Mucosa of stomach (tissue), 1 donor: Measurements from ENCODE around the gene NKRF.
"Not testable (repeated sequence)": the region's sequence is repeated elsewhere in the genome, so short reads cannot be mapped to it uniquely, and the experiment has no call there.

Experiments used
- H3K27me3 ChIP-seq: one replicate; pipeline ENCODE4 v1.7.0; 2013; ENCODE audit warnings: mild to moderate bottlenecking, low read length; ENCODE audit not compliant: control insufficient read depth, insufficient read depth
- H3K36me3 ChIP-seq: one replicate; pipeline ENCODE4 v1.7.0; 2013; ENCODE audit warnings: low read length; ENCODE audit not compliant: control insufficient read depth, insufficient read depth
- H3K4me1 ChIP-seq: one replicate; pipeline ENCODE4 v1.7.0; 2013; ENCODE audit warnings: mild to moderate bottlenecking, low read length; ENCODE audit not compliant: control insufficient read depth, insufficient read depth
- H3K4me3 ChIP-seq: one replicate; pipeline ENCODE4 v1.7.0; 2013; ENCODE audit warnings: low read length
- H3K9ac ChIP-seq: one replicate; pipeline ENCODE4 v1.7.0; 2013; ENCODE audit warnings: mild to moderate bottlenecking, low read length, moderate library complexity
- H3K9me3 ChIP-seq: one replicate; pipeline ENCODE4 v1.7.0; 2013; ENCODE audit warnings: mild to moderate bottlenecking, low read length, moderate library complexity; ENCODE audit not compliant: control insufficient read depth
- donor health status: Pancreatic carcinoma.

Gene NKRF

GRCh38 chrX:119606280-119607017 is at the start of gene NKRF:
Gene NKRF, minus strand, starts transcription at chrX:119606424.
- H3K4me3 ChIP-seq: peak within 1 kb of the TSS; percentile 63
- peaks cover 11% of the 10 kb centered on the region for H3K4me1 ChIP-seq
- H3K9me3 ChIP-seq: no peaks in the 10 kb centered on the region
- H3K9ac ChIP-seq: peak within 1 kb of the TSS; percentile 77
- H3K36me3 ChIP-seq: no peaks in the 10 kb centered on the region
- no peaks in the 10 kb centered on the region for H3K27me3 ChIP-seq

GRCh38 chrX:119655125-119655524 is 48.9 kb upstream of the NKRF start:
- no peaks in the 10 kb centered on the region for H3K9me3 ChIP-seq
- H3K27me3 ChIP-seq: no peaks in the 10 kb centered on the region
- H3K36me3 ChIP-seq: no peaks in the 10 kb centered on the region
- H3K9ac ChIP-seq: no peak overlapping the region
- no peak overlapping the region for H3K4me3 ChIP-seq
- no peaks in the 10 kb centered on the region for H3K4me1 ChIP-seq

- Histone ChIP-seq H3K27me3 (no peaks in the 10 kb centered on the region), H3K9ac (no peak overlapping the region), H3K9me3 (no peaks in the 10 kb centered on the region), H3K4me1 (no peaks in the 10 kb centered on the region), H3K4me3 (no peak overlapping the region), H3K36me3 (no peaks in the 10 kb centered on the region)
Measured at GRCh38 chrX:119654112-119654531, 47.9 kb upstream of the NKRF start.

GRCh38 chrX:119648421-119648775 is 42.2 kb upstream of the NKRF start:
- H3K4me1 ChIP-seq: no peaks in the 10 kb centered on the region
- no peak overlapping the region for H3K9ac ChIP-seq
- H3K9me3 ChIP-seq: no peaks in the 10 kb centered on the region
- H3K4me3 ChIP-seq: no peak overlapping the region
- no peaks in the 10 kb centered on the region for H3K27me3 ChIP-seq
- no peaks in the 10 kb centered on the region for H3K36me3 ChIP-seq

GRCh38 chrX:119647552-119648420 is 41.6 kb upstream of the NKRF start:
- no peaks in the 10 kb centered on the region for H3K36me3 ChIP-seq
- no peaks in the 10 kb centered on the region for H3K4me1 ChIP-seq
- H3K4me3 ChIP-seq: no peak overlapping the region
- H3K27me3 ChIP-seq: no peaks in the 10 kb centered on the region
- no peak overlapping the region for H3K9ac ChIP-seq
- no peaks in the 10 kb centered on the region for H3K9me3 ChIP-seq

- no peaks in the 10 kb centered on the region for H3K4me1 ChIP-seq
- H3K36me3 ChIP-seq: no peaks in the 10 kb centered on the region
- H3K27me3 ChIP-seq: no peaks in the 10 kb centered on the region
Measured at GRCh38 chrX:119647089-119647488, 40.9 kb upstream of the NKRF start.

GRCh38 chrX:119646515-119646914 is 40.3 kb upstream of the NKRF start:
- Histone ChIP-seq H3K36me3 (no peaks in the 10 kb centered on the region), H3K9ac (no peak overlapping the region)

More at GRCh38 chrX:119647089-119647488, 40.9 kb upstream of the NKRF start:
- Histone ChIP-seq H3K9ac (no peak overlapping the region), H3K4me3 (no peak overlapping the region), H3K9me3 (no peaks in the 10 kb centered on the region)

GRCh38 chrX:119643696-119644095 is 37.5 kb upstream of the NKRF start:
- Histone ChIP-seq H3K4me3 (no peak overlapping the region), H3K36me3 (no peaks in the 10 kb centered on the region), H3K9ac (no peak overlapping the region), H3K4me1 (no peaks in the 10 kb centered on the region), H3K27me3 (no peaks in the 10 kb centered on the region), H3K9me3 (no peaks in the 10 kb centered on the region)

More at GRCh38 chrX:119646515-119646914, 40.3 kb upstream of the NKRF start:
- H3K27me3 ChIP-seq: no peaks in the 10 kb centered on the region
- H3K4me1 ChIP-seq: no peaks in the 10 kb centered on the region
- H3K4me3 ChIP-seq: no peak overlapping the region
- H3K9me3 ChIP-seq: no peaks in the 10 kb centered on the region

GRCh38 chrX:119640731-119641170 is 34.5 kb upstream of the NKRF start:
- Histone ChIP-seq H3K4me3 (no peak overlapping the region), H3K4me1 (no peaks in the 10 kb centered on the region), H3K27me3 (no peaks in the 10 kb centered on the region), H3K36me3 (no peaks in the 10 kb centered on the region), H3K9me3 (no peaks in the 10 kb centered on the region), H3K9ac (no peak overlapping the region)

- Histone ChIP-seq H3K27me3 (no peaks in the 10 kb centered on the region), H3K9me3 (no peaks in the 10 kb centered on the region), H3K4me1 (no peaks in the 10 kb centered on the region), H3K9ac (no peak overlapping the region), H3K36me3 (no peaks in the 10 kb centered on the region), H3K4me3 (no peak overlapping the region)
Measured at GRCh38 chrX:119638725-119639471, 32.7 kb upstream of the NKRF start.

GRCh38 chrX:119637421-119637820 is 31.2 kb upstream of the NKRF start:
- H3K36me3 ChIP-seq, H3K9ac ChIP-seq, H3K27me3 ChIP-seq, H3K4me3 ChIP-seq, H3K4me1 ChIP-seq, H3K9me3 ChIP-seq: not testable (repeated sequence)

- Histone ChIP-seq H3K4me3 (no peak overlapping the region), H3K27me3 (no peaks in the 10 kb centered on the region), H3K9ac (no peak overlapping the region), H3K9me3 (no peaks in the 10 kb centered on the region), H3K36me3 (no peaks in the 10 kb centered on the region), H3K4me1 (no peaks in the 10 kb centered on the region)
Measured at GRCh38 chrX:119636419-119636818, 30.2 kb upstream of the NKRF start.
